HCEC 1CT (cell line): Measurements from ENCODE around the gene LSR.
"Not testable (repeated sequence)": the region's sequence is repeated elsewhere in the genome, so short reads cannot be mapped to it uniquely, and the experiment has no call there.

Experiments
- DNase-seq: peaks from one replicate; pipeline ENCODE4 v3.0.0-alpha.2; 2017

Gene LSR

DNA sequence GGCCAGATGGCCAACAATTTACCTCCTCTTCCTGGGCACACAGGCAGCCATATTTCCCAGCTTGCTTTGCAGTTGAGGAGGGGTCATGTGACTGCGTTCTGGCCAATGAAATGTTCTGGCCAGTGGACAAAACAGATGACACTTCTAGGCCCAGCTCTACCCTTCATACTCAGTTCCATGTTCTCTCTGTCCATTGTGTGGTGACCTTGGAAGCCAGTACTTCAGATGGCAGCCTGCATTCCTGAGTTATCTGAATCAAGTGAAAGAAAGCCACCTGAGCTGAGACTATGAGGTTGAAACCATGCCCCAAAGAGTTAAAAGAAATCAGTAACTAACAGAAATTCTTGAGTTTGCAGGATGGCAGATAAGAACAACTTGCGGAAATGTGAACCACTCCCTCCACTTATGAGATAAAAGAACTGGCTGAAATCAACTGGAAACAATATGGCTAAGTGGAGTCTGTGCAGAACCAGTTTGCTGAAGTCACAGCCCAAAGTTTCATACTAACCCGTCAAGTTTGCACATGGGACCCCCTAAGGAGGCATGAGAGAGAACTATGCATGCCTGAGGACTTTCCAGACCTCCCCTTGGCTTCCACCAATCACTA lies 28.4 kb upstream of the LSR start:
- DNase-seq: no peak

DNA sequence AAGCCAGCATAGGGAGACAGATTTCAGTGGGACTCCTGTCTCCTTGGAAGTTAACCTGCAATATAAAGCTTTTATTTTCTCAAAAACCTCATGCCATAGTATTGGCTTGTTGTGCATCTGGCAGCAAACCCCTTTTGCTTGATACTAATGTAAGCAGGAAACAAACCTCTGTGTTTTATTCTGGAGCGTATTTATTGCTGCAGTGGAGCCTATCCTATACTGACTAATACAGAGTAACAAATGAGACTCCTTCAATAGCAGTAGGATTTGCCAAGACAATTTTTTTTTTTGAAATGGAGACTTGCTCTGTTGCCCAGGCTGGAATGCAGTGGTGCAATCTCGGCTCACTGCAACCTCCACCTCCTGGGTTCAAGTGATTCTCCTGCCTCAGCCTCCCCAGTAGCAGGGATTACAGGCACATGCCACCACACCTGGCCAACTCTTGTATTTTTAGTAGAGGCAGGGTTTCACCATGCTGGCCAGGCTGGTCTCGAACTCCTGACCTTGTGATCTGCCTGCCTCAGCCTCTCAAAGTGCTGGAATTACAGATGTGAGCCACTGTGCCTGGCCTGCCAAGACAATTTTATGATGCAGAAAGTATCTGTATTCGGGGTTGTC lies 27.7 kb upstream of the LSR start:
- DNase-seq: not testable (repeated sequence)

DNA sequence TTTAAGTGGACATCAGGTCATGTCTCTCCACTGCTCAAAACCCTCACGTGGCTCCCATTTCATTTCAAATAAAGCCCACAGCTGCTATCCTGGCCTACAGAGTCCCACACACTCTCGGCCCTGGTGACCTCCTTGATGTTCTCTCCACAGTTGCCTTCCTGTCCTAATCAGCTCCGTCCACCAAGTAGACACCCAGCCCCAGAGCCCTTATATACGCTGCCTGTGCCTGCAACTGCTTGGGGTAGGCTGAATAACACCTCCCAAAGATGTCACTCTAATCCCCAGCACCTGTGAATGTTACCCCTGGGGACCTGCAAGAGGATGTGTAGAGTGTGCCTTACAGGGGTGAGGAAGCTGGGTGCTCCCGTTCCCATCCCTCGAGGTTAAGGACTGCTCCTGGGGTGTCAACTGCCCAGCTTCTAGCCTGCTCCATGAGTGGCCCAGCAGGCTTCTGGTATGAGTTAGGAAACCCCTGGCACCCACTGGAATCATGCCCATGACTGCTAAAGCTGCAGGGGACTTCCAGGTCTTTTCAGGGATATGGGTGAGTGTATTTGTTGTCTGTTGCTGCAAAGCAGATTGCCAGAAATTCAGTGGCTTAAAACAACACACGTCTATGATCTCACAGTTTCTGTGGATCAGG lies 26.3 kb upstream of the LSR start:
- no peak for DNase-seq

DNA sequence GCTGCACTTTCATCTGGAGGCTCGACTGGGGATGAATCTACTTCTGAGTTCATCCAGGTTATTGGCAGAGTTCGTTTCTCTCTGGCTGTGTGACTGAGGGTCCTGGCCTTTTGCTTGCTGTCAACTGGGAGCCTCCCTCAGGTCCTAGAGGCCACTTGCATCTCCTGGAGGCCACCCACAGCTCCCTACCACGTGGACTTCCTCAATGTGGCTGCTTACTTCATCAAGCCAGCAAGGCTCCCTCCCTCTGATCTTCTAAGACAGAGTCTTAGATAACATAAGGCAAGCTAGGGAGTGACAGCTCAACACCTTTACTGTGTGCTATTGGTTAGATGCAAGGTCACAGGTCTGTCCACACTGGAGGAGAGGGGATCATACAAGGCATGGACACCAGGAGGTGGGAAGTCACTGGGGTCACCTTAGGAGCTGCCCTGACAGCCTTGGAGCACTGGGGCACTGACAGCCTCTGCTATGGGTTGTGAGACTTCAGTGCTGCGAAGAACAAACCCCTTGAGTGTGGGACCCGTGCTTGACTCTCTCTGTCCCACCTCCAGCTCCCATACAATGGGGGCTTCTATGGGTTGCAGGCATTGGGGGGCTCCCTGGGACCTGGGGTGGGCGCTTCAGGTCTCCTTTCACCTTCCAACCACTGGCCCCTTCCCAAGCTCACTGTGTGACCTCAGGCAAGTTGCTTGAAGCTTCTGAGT lies 25.6 kb upstream of the LSR start:
- DNase-seq: no peak

DNA sequence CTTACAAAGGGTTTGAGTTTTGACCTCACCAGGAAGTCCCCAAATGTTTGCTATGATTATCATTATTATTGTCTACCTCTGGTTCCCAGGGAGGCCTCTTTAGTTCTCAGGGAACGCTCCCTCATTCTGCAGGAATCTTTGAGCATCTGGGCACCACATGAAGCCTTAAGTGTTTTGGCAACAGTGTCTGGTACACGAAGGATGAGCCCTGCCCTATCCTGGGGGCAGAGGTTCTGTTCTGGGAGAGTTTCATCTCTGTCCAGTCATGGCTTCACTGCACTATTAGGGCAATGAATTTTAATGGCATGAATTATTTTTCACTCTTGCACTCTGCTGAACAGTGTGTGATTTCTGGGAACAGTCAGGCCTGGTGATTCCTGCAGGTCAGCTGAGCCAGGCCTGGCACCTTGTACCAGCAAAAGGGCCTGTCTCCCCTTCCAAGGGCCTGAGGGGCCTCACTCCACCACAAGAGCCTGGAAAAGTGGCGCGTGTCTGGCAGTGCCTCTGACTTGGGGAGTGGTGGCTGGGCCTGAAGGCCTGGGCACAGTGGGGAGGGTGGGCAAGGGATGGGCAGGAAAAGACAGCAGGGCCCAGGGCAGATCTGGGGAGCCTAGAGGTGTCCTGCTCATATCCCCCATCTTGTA lies 24.8 kb upstream of the LSR start:
- no peak for DNase-seq

DNA sequence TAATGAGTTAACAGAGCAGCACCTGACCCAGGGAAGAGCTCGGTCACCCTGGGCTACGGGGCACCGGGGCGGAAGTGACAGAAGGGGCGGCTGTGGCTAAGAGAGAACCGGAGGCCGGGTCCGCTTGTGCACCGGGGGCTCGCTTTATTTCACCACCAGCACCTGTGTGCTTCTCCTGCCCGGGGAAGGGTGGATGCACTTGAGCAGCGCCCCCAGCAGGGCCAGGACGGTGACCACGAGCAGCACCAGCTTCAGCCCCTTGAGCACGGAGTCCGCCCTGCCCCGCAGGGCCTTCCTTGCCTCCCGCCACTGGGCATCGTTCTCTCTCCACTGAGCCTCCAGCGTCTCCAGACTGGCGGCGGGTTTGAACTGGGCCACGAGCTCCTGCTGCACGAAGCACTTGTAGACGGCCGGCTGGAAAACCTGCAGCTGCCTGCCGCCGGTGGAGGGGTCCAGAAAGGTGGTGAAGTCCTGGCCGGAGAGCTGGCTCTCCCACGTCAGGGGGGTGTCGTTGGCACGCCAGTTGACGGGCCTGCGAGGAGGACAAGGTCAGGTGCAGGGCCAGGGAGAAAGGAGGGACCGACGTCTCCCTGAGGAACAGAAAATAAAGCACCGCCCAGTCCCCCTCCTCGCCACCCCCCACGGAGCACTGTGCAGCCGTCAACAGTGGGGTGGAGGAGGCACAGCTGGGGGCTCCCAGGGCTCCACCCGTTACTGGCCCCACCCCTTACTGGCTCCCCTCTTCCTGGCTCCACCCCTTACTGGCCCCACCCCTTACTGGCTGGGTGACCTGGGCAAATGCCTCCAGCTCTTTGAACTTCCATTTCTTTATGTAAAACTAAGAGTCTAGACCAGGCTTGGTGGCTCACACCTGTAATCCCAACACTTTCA lies 23.9 kb upstream of the LSR start:
- DNase-seq: no peak

DNA sequence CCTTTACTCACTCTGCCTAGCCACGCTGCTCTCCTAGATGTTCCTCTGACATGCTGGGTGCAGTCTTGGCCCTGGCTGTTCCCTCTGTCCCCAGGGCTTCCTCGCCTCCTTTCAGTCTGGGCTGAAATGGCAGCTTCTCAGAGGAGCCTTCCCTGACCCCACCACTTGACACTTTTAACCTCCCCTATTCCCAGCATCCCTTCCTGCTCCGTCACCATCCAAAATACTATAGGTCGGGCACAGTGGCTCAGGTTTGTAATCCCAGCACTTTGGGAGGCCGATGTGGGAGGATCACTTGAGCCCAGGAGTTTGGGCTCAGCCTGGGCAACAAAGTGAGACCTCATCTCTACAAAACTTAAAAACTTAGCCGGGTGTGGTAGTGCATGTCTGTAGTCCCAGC lies 22.9 kb upstream of the LSR start:
- DNase-seq: no peak

DNA sequence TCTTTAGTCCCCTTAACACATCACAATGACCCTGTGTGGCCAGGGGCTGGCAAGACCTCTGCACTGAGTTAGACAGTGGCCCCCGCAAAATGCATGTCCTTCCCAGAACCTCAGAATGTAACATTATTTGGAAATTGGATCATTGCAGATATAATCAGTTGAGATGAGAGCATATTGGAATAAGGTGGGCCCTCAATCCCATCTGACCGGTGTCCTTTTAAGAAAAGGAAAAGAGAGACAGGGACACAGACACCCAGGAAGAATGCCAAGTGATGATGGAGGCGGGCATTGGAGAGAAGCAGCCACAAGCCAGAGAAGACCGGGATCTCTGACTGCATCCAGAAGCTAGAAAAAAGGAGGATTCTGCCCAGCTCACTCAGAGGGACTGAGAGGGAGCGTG lies 22.1 kb upstream of the LSR start:
- no peak for DNase-seq

DNA sequence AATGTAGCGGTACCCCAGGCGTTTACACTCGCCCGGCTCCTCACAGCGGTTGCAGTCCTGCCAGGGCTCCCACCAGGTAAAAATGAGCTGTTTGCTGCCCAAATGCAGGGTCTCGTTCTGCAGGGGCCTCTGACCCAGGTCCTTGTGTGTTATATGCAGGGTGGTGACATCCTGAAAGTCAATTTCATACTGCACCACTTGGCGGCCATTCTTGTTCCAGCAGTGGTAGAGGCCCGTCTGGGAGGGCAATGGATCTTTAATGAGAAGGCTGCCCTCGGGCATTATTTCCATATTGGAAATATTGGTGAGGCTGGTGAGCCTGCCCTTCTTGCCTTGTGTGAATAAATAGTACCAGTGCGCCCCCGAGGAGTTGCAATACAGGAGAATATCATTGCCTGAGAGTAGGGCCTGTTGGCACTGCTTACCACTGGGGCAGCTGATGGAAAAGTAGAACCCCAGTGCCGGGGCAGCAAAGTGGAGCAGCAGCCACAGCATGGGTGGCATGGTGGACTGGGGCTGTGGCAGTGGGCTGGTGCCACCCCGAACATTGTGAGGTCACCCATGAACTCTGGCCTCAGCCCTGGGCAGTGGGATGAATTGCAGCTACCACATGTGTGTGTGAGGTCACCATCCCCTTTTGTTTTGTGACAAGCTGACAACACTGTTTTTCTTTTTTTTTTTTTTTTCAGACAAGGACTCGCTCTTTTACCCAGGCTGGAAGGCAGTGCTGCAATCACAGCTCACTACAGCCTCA lies 20.4 kb upstream of the LSR start, which contains the start of gene FAM187B:
Gene FAM187B (minus strand): TSS at position 563 of the 754 bp plus-strand sequence. CDS start 59 bp downstream, at position 504.
- no peak for DNase-seq

DNA sequence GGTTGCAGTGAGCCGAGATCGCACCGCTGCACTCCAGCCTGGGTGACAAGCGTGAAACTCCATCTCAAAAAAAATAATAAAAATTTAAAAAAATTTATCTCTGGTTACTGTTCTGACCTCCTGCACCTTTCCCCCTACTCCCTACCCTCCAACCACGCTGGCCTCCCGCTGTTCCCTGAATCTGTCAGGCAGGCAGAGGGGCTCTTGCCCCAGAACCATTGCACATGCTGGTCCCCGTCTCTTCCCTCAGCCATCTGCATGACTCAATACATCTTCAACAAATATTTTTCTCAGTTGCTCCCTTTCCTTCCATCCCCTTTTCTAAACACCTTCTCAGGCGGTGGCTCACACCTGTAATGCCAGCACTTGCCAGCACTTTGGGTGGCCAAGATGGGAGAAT lies 19.2 kb upstream of the LSR start:
- DNase-seq: no peak

DNA sequence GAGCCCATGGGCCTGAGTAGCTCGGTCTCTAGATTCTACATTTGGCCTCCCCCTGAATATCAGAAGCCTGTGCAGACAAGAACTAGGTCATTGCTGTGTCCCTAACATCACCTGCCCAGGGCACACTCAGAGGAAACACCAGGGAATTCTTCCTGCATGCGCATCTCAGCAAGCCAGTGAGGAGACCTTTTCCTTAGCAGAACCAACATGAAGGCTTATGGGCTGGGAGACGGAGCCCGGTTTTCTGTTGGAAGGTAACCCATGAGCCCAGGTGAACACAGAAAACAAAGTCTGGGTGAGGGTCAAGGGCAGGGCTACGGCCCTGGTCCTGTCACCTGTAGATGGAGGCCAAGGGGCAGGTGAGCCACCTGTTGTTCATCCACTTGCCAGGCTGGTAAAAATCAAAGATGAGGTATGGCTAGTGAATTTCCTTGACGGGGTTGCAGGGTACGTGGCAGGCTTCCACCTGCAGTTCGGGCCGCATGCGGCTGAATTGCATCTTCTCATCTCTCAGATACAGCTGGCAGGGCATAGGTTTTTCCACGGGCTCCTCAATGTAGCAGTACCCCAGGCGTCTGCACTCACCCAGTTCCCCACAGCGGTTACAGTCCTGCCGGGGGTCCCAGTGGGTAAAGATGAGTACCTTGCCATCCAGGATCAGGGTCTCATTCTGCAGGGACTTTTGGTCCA lies 16.7 kb upstream of the LSR start:
- no peak for DNase-seq

DNA sequence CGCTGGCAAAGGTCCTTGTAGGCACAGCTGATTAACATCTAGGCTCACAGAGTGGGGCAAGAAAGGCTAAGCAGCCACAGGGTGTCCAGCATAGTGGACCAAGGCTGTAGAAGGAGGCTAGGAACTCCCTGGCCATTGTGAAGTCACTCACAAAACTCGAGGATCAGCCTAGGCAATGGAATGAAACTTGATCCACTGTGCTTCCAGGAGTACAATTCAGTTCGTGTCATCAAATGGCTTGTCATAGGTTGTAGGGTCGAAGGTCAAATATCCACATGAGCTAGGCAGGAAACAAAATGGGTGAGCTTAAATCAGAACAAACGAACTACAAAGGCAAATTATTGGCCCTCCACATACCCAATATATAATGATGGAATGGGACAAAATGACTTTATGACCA lies 15.9 kb upstream of the LSR start:
- peak; percentile 18 for DNase-seq

DNA sequence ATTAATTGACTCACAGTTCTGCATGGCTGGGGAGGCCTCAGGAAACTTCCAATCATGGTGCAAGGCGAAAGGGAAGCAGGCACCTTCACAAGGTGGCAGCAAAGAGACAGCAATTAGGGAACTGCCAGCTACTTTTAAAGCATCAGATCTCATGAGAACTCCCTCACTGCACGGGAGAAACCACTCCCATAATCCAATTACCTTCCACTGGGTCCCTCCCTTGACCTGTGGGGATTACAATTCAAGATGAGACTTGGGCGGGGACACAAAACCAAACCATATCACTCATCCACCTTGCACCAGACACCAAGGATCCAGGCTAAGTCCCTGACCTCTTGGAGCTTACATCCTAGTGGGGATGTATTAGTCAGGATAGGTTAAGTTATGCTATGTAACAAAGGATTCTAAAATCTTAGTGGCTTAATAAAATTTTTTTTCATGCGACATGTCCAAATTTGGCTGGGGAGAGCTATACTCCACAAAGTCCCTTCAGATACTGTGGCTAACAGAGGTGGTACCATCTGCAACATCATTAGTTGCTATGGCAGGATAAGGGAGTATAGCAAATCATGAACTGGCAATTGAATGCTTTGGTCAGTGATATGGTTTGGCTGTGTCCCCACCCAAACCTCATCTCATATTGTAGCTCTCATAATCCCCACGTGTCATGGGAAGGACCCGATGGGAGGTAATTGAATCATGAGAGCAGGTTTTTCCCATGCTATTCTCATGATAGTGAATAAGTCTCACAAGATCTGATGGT lies 12.0 kb upstream of the LSR start:
- DNase-seq: no peak

DNA sequence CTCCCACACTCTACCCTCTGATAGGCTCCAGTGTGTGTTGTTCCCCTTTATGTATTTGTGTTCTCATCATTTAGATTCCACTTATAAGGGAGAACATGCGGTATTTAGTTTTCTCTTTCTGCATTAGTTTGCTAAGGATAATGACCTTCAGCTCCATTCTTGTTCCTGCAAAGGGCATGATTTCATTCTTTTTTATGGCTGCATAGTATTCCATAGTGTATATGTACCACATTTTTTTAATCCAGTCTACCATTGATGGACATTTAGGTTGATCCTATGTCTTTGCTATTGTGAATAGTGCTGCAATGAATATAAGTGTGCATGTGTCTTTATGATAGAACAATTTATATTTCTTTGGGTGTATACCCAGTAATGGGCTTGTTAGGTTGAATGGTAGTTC lies 9.2 kb upstream of the LSR start:
- not testable (repeated sequence) for DNase-seq

DNA sequence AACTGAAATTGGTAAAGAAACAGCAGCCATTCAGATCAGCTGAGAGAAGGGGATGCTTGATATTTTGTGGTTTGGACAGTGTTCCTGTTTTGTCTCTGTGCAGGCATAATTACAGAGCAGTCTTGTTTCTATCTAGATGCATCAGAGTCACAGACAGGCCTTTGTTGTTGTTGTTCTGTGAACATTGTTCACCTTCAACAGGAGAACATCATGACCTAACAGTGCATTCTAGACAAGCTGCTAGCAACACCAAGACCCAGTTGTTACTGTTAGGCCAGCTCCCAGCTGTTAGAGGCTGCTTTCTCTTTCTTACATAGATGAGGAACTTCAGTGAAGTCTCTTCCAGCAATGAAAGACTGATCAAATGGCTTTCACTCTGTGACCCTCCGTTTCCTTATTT lies 8.5 kb upstream of the LSR start:
- no peak for DNase-seq

DNA sequence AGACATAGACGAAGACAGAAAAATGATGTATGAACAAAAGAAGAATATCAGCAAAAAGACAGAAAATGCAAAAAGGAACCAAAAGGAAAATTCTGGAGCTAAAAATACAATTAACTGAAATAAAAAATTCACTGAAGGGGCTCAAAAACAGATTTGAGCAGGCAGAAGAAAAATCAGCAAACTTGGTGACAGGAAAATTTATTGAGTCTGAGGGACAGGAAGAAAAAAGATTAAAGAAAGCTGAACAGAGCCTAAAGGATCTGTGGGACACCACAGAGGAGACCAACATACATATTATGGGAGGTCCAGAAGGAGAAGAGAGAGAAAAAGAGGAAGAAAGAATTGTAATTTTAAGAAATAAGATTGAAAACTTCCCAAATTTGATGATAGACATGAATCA lies 7.4 kb upstream of the LSR start:
- DNase-seq: no peak

DNA sequence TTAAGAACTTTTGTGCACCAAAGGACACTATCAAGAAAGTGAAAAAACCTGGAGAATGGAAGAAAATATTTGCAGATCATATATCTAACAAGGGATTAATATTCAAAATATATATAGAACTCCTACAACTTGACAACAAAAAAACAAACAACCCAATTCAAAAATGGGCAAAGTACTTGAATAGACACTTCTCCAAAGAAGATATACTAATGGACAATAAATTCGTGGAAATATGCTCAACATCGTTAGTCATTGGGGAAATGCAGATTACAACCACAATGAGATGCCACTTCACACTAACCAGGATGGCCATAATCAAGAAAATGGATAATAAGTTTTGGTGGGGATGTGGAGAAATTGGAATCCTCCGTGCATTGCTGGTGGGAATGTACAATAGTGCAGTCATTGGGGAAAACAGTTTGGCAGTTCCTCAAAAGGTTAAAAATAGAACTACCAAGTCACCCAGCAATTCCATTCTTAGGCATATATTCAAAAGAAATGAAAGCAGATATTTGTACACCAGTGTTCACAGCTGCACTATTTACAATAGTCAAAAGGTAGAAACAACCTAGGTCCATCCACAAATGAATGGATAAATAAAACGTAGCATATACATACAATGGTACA lies 2.2 kb upstream of the LSR start:
- no peak for DNase-seq

DNA sequence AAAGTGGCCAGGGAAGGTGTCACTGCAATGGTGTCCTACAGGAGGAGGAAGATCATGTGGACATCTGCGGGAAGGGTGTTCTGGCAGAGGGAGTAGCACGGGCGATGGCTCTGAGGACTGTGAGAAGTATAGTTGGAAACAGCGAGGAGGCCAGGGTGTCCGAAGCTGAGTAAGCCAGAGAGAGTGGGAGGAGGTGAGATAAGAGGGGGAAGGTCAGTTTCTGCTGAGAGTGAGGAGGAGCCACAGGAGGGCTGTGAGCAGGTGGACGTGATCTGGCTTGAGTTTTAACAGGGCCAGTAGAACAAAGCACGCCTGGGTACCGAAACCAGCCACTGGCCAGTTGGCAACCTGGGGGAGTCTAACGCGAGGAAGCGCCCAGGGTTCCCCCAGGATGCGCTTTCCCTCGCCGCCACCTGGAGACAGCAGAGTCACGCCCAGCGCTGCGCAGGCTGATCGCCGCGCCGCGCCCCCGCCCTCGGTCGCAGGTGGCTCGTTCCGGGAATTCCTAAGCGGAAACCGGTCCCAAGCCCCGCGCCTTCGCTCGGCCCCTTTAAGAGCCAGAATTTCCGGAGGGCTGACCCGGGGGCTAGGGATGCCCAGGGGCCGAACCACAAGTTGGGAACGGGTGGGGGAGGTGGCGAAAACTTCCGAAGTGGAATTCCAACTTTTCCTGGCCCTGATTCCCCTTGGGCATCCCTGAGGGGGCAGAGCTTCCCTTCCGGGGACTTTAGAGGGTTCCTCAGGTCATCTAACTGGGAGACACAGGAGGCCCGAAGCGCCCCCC lies 1.1 kb upstream of the LSR start:
- DNase-seq: no peak
